GM18861 (cell line): Measurements from ENCODE around the gene CCDC92B.
"Not testable (repeated sequence)": the region's sequence is repeated elsewhere in the genome, so short reads cannot be mapped to it uniquely, and the experiment has no call there.

ENCODE experiments used
- ATAC-seq: cut with Tn5 transposase; IDR thresholded peaks from one replicate; pipeline ENCODE4 v1.9.1; 2021; ENCODE audit not compliant: unreplicated experiment

The CCDC92B gene

GRCh38 chr17:2704890-2705248 is 44.6 kb downstream of the CCDC92B start:
- ATAC-seq = no peak

GRCh38 chr17:2704031-2704889 is 45.2 kb downstream of the CCDC92B start:
- no peak for ATAC-seq

GRCh38 chr17:2703606-2704005 is 45.8 kb downstream of the CCDC92B start:
- no peak for ATAC-seq

- no peak for ATAC-seq
Observed at GRCh38 chr17:2703181-2703580, 46.3 kb downstream of the CCDC92B start.

GRCh38 chr17:2701996-2702741 is 47.3 kb downstream of the CCDC92B start:
- no peak for ATAC-seq

GRCh38 chr17:2701161-2701995 is 48.1 kb downstream of the CCDC92B start:
- no peak for ATAC-seq

GRCh38 chr17:2700491-2701141 is 48.8 kb downstream of the CCDC92B start:
- no peak for ATAC-seq

GRCh38 chr17:2700030-2700490 is 49.4 kb downstream of the CCDC92B start:
- no peak for ATAC-seq

- ATAC-seq = not testable (repeated sequence)
Observed at GRCh38 chr17:2699216-2699805, 50.1 kb downstream of the CCDC92B start.

- no peak for ATAC-seq
Observed at GRCh38 chr17:2697611-2698162, 51.8 kb downstream of the CCDC92B start.

GRCh38 chr17:2695961-2696760 is 53.3 kb downstream of the CCDC92B start:
- no peak for ATAC-seq

GRCh38 chr17:2695243-2695960 is 54.0 kb downstream of the CCDC92B start:
- ATAC-seq = no peak

- no peak for ATAC-seq
Observed at GRCh38 chr17:2694381-2695242, 54.8 kb downstream of the CCDC92B start.

- no peak for ATAC-seq
Observed at GRCh38 chr17:2693561-2694380, 55.7 kb downstream of the CCDC92B start.

GRCh38 chr17:2692781-2693135 is 56.7 kb downstream of the CCDC92B start:
- ATAC-seq = no peak

- no peak for ATAC-seq
Observed at GRCh38 chr17:2691965-2692780, 57.3 kb downstream of the CCDC92B start.
